ENCODE data around the gene EML6. TPM values are rescaled to one million over a fixed set of nuclear protein-coding genes. Genes with fewer than 3 reads are reported as not detected.

Gene EML6
- total RNA-seq, 1 donor from 2014 or later = 0.63 TPM

- Histone ChIP-seq H3K27me3 (ENCODE audit: control insufficient read depth, insufficient read depth, low read length) (no peaks in the 10 kb centered on the region), H3K36me3 (ENCODE audit: control insufficient read depth, insufficient read depth, low read length) (no peaks in the 10 kb centered on the region), H3K4me3 (ENCODE audit: low read depth, low read length) (no peak overlapping the region)
- no peak for TF ChIP-seq CTCF (IDR thresholded peaks at IDR 0.05; ENCODE audit: insufficient read depth, low read length, poor library complexity, severe bottlenecking)
- DNase-seq (ENCODE audit: low read depth) = no peak
Observed at GRCh38 chr2:54863660-54864059, 140.2 kb downstream of the EML6 start.

GRCh38 chr2:54864096-54864495 is 140.6 kb downstream of the EML6 start:
- Histone ChIP-seq H3K4me3 (ENCODE audit: low read depth, low read length) (no peak overlapping the region), H3K36me3 (ENCODE audit: control insufficient read depth, insufficient read depth, low read length) (no peaks in the 10 kb centered on the region), H3K27me3 (ENCODE audit: control insufficient read depth, insufficient read depth, low read length) (no peaks in the 10 kb centered on the region)
- no peak for DNase-seq (ENCODE audit: low read depth)
- TF ChIP-seq CTCF (IDR thresholded peaks at IDR 0.05; ENCODE audit: insufficient read depth, low read length, poor library complexity, severe bottlenecking) = no peak

GRCh38 chr2:54864727-54865126 is 141.3 kb downstream of the EML6 start:
- Histone ChIP-seq H3K27me3 (ENCODE audit: control insufficient read depth, insufficient read depth, low read length) (no peaks in the 10 kb centered on the region), H3K36me3 (ENCODE audit: control insufficient read depth, insufficient read depth, low read length) (no peaks in the 10 kb centered on the region), H3K4me3 (ENCODE audit: low read depth, low read length) (no peak overlapping the region)
- no peak for DNase-seq (ENCODE audit: low read depth)
- no peak for TF ChIP-seq CTCF (IDR thresholded peaks at IDR 0.05; ENCODE audit: insufficient read depth, low read length, poor library complexity, severe bottlenecking)

- no peak for TF ChIP-seq CTCF (IDR thresholded peaks at IDR 0.05; ENCODE audit: insufficient read depth, low read length, poor library complexity, severe bottlenecking)
- no peaks in the 10 kb centered on the region for H3K27me3 ChIP-seq (ENCODE audit: control insufficient read depth, insufficient read depth, low read length)
- no peak for DNase-seq (ENCODE audit: low read depth)
- no peaks in the 10 kb centered on the region for H3K36me3 ChIP-seq (ENCODE audit: control insufficient read depth, insufficient read depth, low read length)
- H3K4me3 ChIP-seq (ENCODE audit: low read depth, low read length) = no peak overlapping the region
Observed at GRCh38 chr2:54866179-54866578, 142.7 kb downstream of the EML6 start.

GRCh38 chr2:54866868-54867267 is 143.4 kb downstream of the EML6 start:
- no peak for TF ChIP-seq CTCF (IDR thresholded peaks at IDR 0.05; ENCODE audit: insufficient read depth, low read length, poor library complexity, severe bottlenecking)
- no peak overlapping the region for H3K4me3 ChIP-seq (ENCODE audit: low read depth, low read length)
- H3K27me3 ChIP-seq (ENCODE audit: control insufficient read depth, insufficient read depth, low read length) = no peaks in the 10 kb centered on the region
- no peaks in the 10 kb centered on the region for H3K36me3 ChIP-seq (ENCODE audit: control insufficient read depth, insufficient read depth, low read length)
- DNase-seq (ENCODE audit: low read depth) = no peak

GRCh38 chr2:54867457-54867856 is 144.0 kb downstream of the EML6 start:
- Histone ChIP-seq H3K27me3 (ENCODE audit: control insufficient read depth, insufficient read depth, low read length) (no peaks in the 10 kb centered on the region), H3K4me3 (ENCODE audit: low read depth, low read length) (no peak overlapping the region), H3K36me3 (ENCODE audit: control insufficient read depth, insufficient read depth, low read length) (no peaks in the 10 kb centered on the region)
- no peak for DNase-seq (ENCODE audit: low read depth)
- TF ChIP-seq CTCF (IDR thresholded peaks at IDR 0.05; ENCODE audit: insufficient read depth, low read length, poor library complexity, severe bottlenecking) = no peak

Measured in kidney epithelial cell (primary cell).